HEK293T (cell line): Measurements from ENCODE around the gene PRKG1.

ENCODE experiments used
- CTCF ChIA-PET: fragments of 350-600 bp; formaldehyde crosslinking; extraction: SDS; loops from one replicate; lab custom pipeline; 2021; ENCODE audit warnings: antibody characterized with exemption, inconsistent platforms; lab: Yijun Ruan, JAX
- POLR2A ChIA-PET: fragments of 350-600 bp; formaldehyde crosslinking; extraction: SDS; loops from one replicate; lab custom pipeline; 2020; ENCODE audit warnings: antibody characterized with exemption, inconsistent platforms; lab: Yijun Ruan, JAX
- DNase-seq: peaks from one replicate; pipeline ENCODE4 v3.0.0; 2012; ENCODE audit warnings: mixed read lengths; ENCODE audit errors: extremely low spot score
- ARNT ChIP-seq: fragments of 450-650 bp; IDR thresholded peaks from 2 replicates; pipeline ENCODE4 v1.6.1; 2017; ENCODE audit warnings: mild to moderate bottlenecking
- BHLHE40 ChIP-seq: fragments of 450-650 bp; IDR thresholded peaks from 2 replicates; pipeline ENCODE4 v1.6.1; 2016; ENCODE audit warnings: mild to moderate bottlenecking, moderate library complexity, borderline replicate concordance
- CTBP1 ChIP-seq: fragments of 450-650 bp; IDR thresholded peaks from 2 replicates; pipeline ENCODE4 v1.6.1; 2016; ENCODE audit warnings: borderline replicate concordance
- ELF4 ChIP-seq: fragments of 450-650 bp; IDR thresholded peaks from 2 replicates; pipeline ENCODE4 v1.6.1; 2017; ENCODE audit warnings: antibody characterized with exemption
- FOXA1 ChIP-seq: fragments of 450-650 bp; IDR thresholded peaks from 2 replicates; pipeline ENCODE4 v1.6.1; 2016; ENCODE audit warnings: mild to moderate bottlenecking
- FOXK2 ChIP-seq: fragments of 450-650 bp; IDR thresholded peaks from 2 replicates; pipeline ENCODE4 v1.6.1; 2016; ENCODE audit warnings: mild to moderate bottlenecking
- FOXM1 ChIP-seq: fragments of 450-650 bp; IDR thresholded peaks from 2 replicates; pipeline ENCODE4 v1.6.1; 2017; ENCODE audit warnings: mild to moderate bottlenecking, borderline replicate concordance
- HDGF ChIP-seq: fragments of 450-650 bp; IDR thresholded peaks from 2 replicates; pipeline ENCODE4 v1.6.1; 2017; ENCODE audit warnings: antibody characterized with exemption, borderline replicate concordance
- L3MBTL2 ChIP-seq: fragments of 450-650 bp; conservative IDR thresholded peaks from 2 replicates; pipeline ENCODE4 v1.6.1; 2016; ENCODE audit warnings: mild to moderate bottlenecking
- LEF1 ChIP-seq: fragments of 450-650 bp; IDR thresholded peaks from 2 replicates; pipeline ENCODE4 v1.6.1; 2017; ENCODE audit warnings: mild to moderate bottlenecking, borderline replicate concordance
- NFRKB ChIP-seq: fragments of 450-650 bp; IDR thresholded peaks from 2 replicates; pipeline ENCODE4 v1.6.1; 2016; ENCODE audit warnings: mild to moderate bottlenecking, moderate library complexity
- SP1 ChIP-seq: fragments of 450-650 bp; IDR thresholded peaks from 2 replicates; pipeline ENCODE4 v1.6.1; 2017
- SUZ12 ChIP-seq: fragments of 450-650 bp; IDR thresholded peaks from 2 replicates; pipeline ENCODE4 v1.6.1; 2016; ENCODE audit warnings: mild to moderate bottlenecking
- TARDBP ChIP-seq: fragments of 450-650 bp; IDR thresholded peaks from 2 replicates; pipeline ENCODE4 v1.6.1; 2016
- ZNF384 ChIP-seq: fragments of 450-650 bp; IDR thresholded peaks from 2 replicates; pipeline ENCODE4 v1.6.1; 2016
- TF ChIP-seq, protein P1 (sequence below): fragments of 450-650 bp; IDR thresholded peaks from 2 replicates; pipeline ENCODE4 v1.6.1; 2016

PRKG1 gene

DNA sequence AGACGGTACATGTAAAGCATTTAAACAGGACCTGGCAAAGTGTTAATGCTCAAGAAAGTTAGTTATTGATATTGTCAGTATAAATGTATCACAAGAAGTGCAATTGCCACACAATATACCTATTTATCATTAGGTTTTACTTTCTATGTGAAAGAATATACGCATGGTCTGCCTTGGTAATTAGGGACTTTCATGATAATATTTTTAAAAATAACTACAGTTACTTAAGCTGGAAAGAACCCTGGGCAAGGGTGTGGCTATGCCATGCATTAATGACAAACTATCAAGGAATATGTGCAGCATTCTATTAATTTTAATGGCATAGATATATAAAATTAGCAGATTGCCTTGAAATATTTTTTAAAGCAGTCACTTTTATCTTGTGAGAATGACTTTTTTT, 433.9 kb downstream of the PRKG1 start:
- no peak for DNase-seq
- ChIA-PET POLR2A (no interaction called here), CTCF (no interaction called here)
- TF ChIP-seq FOXM1 = no peak
- no peak for TF ChIP-seq ZNF384
- no peak for TF ChIP-seq ARNT
- no peak for TF ChIP-seq NFRKB
- no peak for TF ChIP-seq CTBP1
- TF ChIP-seq LEF1 = no peak
- TF ChIP-seq SUZ12 = no peak
- no peak for TF ChIP-seq ELF4
- TF ChIP-seq SP1 = no peak
- no peak for TF ChIP-seq L3MBTL2
- no peak for TF ChIP-seq FOXK2

- ChIA-PET POLR2A (no interaction called here), CTCF (interaction anchor here (0.6 kb wide), 1 partner anchor 99 kb away, joined by 3 read pairs; no protein-coding TSS in a partner anchor)
- DNase-seq = no peak
- TF ChIP-seq CTBP1 (no peak), TARDBP (no peak), SUZ12 (no peak), NFRKB (no peak), BHLHE40 (no peak), FOXA1 (no peak), FOXK2 (no peak), ZNF384 (no peak), L3MBTL2 (no peak), ARNT (no peak), SP1 (no peak), FOXM1 (no peak), ELF4 (no peak)
- TF ChIP-seq, protein P1, sequence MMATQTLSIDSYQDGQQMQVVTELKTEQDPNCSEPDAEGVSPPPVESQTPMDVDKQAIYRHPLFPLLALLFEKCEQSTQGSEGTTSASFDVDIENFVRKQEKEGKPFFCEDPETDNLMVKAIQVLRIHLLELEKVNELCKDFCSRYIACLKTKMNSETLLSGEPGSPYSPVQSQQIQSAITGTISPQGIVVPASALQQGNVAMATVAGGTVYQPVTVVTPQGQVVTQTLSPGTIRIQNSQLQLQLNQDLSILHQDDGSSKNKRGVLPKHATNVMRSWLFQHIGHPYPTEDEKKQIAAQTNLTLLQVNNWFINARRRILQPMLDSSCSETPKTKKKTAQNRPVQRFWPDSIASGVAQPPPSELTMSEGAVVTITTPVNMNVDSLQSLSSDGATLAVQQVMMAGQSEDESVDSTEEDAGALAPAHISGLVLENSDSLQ = no peak
These were observed 435.9 kb downstream of the PRKG1 start for GRCh38 chr10:51510231-51510630.

DNA sequence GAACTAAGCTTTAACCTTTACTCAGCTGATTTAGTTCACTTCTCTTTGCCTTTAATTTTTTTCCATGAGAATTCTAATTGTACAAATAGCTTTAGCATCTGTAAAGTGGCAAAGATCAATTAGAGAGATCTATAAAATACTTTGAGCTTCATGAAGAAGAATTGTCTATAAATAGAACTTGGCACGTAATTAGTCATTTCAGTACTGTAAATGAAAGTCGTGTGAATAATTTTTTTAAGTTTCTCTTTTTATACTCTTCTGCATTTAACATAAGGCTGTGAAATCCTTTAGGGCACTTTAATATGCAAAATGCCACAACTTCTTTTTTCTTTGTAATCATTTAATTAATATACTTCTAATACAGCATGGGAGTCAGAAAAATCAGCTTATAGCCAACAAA, 447.3 kb downstream of the PRKG1 start:
- no peak for TF ChIP-seq TARDBP
- no peak for TF ChIP-seq ELF4
- no peak for TF ChIP-seq ARNT
- TF ChIP-seq LEF1 = no peak
- no peak for TF ChIP-seq ZNF384
- TF ChIP-seq FOXM1 = no peak
- TF ChIP-seq FOXA1 = no peak
- TF ChIP-seq CTBP1 = no peak
- TF ChIP-seq SUZ12 = no peak
- no peak for TF ChIP-seq NFRKB
- no peak for TF ChIP-seq FOXK2
- no peak for TF ChIP-seq BHLHE40
- TF ChIP-seq L3MBTL2 = no peak
- TF ChIP-seq SP1 = no peak
- TF ChIP-seq HDGF = no peak
- TF ChIP-seq, protein P1 = no peak
- no peak for DNase-seq
- ChIA-PET CTCF (no interaction called here), POLR2A (no interaction called here)

DNA sequence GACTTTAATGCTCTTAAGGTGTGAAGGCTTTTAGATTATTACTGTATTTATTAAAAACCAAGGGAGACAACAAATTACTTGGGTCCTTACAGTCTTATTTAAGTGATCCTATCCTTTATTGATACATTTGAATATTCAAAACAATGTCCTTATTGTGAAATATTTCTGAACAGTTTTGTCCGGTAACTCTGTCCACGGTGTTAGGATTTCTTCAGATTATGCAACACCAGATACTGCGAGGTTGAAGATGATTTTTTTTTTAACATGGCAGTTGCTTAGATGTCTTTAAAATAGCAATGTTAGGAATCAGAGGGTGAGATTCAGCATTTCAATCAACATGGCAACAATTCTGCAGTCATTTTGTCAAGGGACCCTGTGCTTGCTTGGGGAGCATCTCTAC, 448.6 kb downstream of the PRKG1 start:
- POLR2A ChIA-PET = no interaction called here
- DNase-seq = no peak
- CTCF ChIA-PET = no interaction called here
- TF ChIP-seq FOXM1 (no peak), L3MBTL2 (no peak), SUZ12 (no peak), FOXK2 (no peak), BHLHE40 (no peak), ARNT (no peak), SP1 (no peak), TARDBP (no peak)
- TF ChIP-seq, protein P1 = no peak

DNA sequence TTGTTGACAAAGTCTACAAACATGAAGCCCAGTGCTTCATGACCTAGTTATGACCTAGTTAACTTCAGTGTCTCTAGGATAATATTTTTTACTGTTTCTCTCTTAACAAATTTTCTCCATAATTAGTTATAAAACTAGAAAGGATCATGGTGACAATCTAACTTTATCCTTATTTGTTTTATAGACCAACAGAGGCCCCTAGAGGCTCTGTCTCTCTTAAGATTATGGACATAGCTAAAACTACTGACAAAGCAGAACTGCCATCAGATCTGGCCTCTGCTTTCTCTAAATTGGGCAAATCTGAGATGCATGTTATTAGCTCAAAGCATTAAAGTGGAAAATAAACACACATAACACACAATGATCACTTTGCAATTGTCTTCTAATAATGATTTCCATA, 449.2 kb downstream of the PRKG1 start:
- ChIA-PET CTCF (no interaction called here), POLR2A (no interaction called here)
- TF ChIP-seq, protein P1 = no peak
- TF ChIP-seq ZNF384 (no peak), FOXA1 (no peak), SP1 (no peak), ARNT (no peak), ELF4 (no peak), LEF1 (no peak), L3MBTL2 (no peak), FOXK2 (no peak), CTBP1 (no peak), SUZ12 (no peak), FOXM1 (no peak), BHLHE40 (no peak), NFRKB (no peak), TARDBP (no peak), HDGF (no peak)
- DNase-seq = no peak

DNA sequence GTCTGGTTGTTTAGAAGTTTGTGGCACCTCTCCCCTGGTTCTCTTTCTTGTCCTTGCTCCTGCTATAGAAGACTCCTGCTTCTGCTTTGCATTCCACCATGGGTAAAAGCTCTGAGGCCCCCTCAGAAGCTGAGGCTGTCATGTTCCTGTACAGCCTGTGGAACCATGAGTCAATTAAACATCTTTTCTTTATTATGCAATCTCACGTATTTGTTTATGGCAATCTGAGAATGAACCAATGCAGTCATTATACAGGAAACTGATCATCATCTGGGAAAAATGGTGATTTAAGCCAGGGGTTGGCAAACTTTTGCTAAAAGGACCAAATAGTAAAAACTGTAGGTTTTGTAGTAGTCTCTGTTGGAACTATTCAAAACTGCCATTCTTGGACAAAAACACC, 449.8 kb downstream of the PRKG1 start:
- no peak for DNase-seq
- TF ChIP-seq SUZ12 = no peak
- TF ChIP-seq ZNF384 = no peak
- TF ChIP-seq, protein P1 = no peak
- no peak for TF ChIP-seq CTBP1
- TF ChIP-seq LEF1 = no peak
- TF ChIP-seq ARNT = no peak
- TF ChIP-seq FOXA1 = no peak
- TF ChIP-seq TARDBP = no peak
- TF ChIP-seq NFRKB = no peak
- CTCF ChIA-PET = no interaction called here
- POLR2A ChIA-PET = no interaction called here
